Measurements from ENCODE around the gene RIC3.
A peak's percentile ranks its signal among the peaks of the same experiment; 100 is the strongest.

Gene RIC3

DNA sequence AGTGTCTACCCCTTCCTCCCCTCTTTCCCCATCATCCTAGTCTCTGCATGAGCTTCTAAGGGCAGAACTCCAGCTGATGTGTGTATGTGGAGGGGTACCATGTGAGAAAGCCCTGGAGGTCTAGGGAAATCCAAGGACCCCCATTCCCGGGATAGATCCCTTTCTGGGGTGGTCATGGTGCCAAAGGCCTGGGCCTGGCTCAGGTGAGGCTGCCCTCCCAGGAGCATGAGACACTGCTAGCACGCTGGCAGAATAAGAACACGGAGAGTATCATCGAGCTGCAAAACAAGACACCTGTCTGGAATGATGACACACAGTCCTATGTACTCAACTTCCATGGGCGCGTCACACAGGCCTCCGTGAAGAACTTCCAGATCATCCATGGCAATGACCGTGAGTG lies 68.2 kb downstream of the RIC3 start:
- no peak overlapping the region for H3K4me3 ChIP-seq (replicated peaks; ENCODE audit: low read depth, low read length)
- no peak for DNase-seq (ENCODE audit: low read depth)
- TF ChIP-seq, protein P1, sequence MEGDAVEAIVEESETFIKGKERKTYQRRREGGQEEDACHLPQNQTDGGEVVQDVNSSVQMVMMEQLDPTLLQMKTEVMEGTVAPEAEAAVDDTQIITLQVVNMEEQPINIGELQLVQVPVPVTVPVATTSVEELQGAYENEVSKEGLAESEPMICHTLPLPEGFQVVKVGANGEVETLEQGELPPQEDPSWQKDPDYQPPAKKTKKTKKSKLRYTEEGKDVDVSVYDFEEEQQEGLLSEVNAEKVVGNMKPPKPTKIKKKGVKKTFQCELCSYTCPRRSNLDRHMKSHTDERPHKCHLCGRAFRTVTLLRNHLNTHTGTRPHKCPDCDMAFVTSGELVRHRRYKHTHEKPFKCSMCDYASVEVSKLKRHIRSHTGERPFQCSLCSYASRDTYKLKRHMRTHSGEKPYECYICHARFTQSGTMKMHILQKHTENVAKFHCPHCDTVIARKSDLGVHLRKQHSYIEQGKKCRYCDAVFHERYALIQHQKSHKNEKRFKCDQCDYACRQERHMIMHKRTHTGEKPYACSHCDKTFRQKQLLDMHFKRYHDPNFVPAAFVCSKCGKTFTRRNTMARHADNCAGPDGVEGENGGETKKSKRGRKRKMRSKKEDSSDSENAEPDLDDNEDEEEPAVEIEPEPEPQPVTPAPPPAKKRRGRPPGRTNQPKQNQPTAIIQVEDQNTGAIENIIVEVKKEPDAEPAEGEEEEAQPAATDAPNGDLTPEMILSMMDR (IDR thresholded peaks at IDR 0.05; ENCODE audit: low read length, missing control alignments), result no peak

DNA sequence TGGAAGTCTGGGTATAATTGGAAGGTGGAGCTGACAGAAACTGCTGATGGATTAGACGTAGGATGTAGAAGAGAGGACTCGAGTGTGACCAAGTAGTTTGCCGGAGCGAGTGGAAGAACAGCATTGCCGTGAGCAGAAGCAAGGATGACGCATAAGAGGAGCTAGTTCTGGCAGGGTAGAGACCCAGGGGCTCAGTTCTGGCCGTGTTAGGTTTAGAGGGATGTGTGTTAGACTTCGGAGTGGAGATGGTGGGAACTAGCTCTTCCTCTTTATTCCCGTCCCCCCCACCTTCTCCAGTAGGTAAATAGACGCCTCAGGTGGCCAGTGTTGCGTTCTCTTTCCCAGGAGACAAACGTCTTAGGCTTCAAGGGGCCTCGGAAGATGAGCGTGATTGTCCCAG lies 68.7 kb downstream of the RIC3 start:
- no peak overlapping the region for H3K4me3 ChIP-seq (replicated peaks; ENCODE audit: low read depth, low read length)
- no peak for DNase-seq (ENCODE audit: low read depth)
- TF ChIP-seq, protein P1 (IDR thresholded peaks at IDR 0.05; ENCODE audit: low read length, missing control alignments), result no peak

DNA sequence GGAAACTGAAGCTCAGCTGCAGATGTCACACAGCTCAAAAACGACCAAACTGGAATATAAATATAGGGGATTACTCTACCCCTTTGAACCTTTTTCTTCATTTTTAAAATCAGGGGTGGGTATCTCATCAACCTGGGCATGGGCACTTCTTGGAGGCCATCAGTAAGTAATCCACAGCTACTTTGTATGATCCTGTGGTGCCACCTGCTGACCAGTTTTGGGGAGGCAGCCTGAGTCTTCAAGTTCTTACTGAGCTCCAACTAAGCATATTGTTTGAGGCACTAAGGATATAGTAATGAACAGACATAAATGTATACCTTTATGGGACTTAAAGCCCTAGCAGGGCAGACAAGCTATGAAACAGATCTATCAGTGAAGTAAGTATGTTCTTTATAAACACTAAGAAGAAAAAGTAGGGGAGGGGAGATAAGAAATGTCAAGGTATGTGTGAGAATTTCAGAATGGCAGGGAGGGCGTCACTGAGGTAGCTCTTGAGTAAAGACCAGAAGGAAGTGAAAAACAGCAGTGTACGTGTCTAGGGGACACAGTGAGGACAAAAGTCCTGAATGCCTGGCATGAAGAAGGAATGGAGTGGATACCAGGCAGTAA lies 69.4 kb downstream of the RIC3 start:
- TF ChIP-seq, protein P1 (IDR thresholded peaks at IDR 0.05; ENCODE audit: low read length, missing control alignments), result peak; percentile 94
- H3K4me3 ChIP-seq (replicated peaks; ENCODE audit: low read depth, low read length), result no peak overlapping the region
- DNase-seq (ENCODE audit: low read depth), result peak; percentile 90

DNA sequence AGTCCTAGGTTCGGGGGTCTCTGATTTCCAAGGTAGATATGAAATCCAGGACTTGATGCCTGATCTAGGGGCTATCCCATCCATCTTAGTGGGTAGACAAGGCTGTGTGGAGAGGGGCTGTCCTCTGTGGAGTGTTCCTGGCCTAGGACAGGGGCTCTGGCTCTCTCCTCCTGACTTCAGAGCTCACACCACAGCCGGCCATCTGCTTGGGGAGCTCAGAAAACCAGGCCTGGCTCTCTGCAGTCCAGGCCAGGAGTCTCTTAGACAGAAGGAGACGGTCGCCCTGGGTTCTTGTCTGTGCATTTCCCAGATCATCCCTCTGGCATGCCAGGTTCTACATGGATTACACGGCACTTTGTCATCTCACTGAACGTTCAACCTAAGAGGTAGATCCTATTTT lies 69.9 kb downstream of the RIC3 start:
- TF ChIP-seq, protein P1 (IDR thresholded peaks at IDR 0.05; ENCODE audit: low read length, missing control alignments), result no peak
- H3K4me3 ChIP-seq (replicated peaks; ENCODE audit: low read depth, low read length), result no peak overlapping the region
- no peak for DNase-seq (ENCODE audit: low read depth)

DNA sequence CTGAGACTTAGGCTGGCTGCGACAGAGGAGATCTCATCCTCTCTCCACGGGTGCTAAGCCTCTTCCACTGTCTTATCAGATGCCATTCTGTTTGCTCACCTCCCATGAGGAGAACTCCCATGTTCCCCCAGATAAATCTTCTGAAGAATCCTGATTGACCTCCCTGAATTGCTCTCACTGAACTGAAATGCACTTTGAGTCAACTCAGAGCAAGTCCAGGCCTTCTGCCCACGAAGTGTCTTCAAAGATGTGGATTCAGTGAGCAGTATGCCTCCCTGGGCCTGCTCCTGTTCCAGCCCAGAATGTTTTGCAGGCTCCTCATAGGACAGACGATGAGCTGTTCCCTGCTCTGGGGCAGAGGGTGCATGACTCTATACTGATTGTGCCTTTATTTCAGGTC lies 70.5 kb downstream of the RIC3 start:
- DNase-seq (ENCODE audit: low read depth), result no peak
- no peak overlapping the region for H3K4me3 ChIP-seq (replicated peaks; ENCODE audit: low read depth, low read length)
- TF ChIP-seq, protein P1 (IDR thresholded peaks at IDR 0.05; ENCODE audit: low read length, missing control alignments), result no peak

DNA sequence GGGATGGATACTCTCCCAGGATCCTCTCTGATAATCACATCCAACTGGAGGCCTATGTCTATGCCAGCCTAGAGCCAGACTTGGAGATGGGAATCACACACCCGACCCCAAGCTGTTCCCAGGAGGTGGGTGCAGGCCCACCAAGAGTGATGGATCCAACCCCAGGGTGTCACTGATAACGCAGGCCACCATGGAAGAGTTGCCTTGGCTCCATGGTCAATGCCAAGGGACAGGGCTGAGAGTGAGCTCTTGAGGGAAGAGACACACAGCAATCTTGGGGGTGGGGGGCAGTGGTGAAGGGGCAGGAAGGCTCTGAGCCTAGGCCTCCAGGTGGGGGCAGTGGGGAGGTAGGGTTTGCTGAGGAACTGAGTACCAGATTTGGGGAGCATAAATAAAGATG lies 70.9 kb downstream of the RIC3 start:
- no peak for DNase-seq (ENCODE audit: low read depth)
- H3K4me3 ChIP-seq (replicated peaks; ENCODE audit: low read depth, low read length), result no peak overlapping the region
- TF ChIP-seq, protein P1 (IDR thresholded peaks at IDR 0.05; ENCODE audit: low read length, missing control alignments), result no peak

DNA sequence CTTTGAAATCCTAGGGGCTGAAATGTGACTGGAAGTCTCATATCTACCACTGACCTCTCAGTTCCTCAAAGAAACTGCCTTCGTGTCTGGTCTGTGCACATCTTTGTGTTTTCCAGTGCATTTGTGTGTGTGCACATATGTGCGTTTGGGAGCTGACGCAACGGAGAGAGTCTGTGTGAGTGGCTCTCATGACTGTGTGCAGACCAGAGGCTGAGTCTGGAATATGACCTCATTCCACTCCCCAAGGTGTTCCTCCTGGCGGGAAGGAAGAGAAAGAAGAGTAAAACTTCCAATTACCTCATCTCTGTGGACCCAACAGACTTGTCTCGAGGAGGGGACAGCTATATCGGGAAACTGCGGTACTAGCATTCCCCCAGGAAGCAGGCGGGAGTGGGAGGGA lies 71.4 kb downstream of the RIC3 start:
- DNase-seq (ENCODE audit: low read depth), result no peak
- TF ChIP-seq, protein P1 (IDR thresholded peaks at IDR 0.05; ENCODE audit: low read length, missing control alignments), result no peak
- H3K4me3 ChIP-seq (replicated peaks; ENCODE audit: low read depth, low read length), result no peak overlapping the region
